Stimulated activated CD4-positive, alpha-beta T cell treated with anti-CD3 and anti-CD28 coated beads, TNF-alpha, amount 100 ng/mL, for 4 hours (primary cell): ENCODE results near the gene TTC9B.

Source experiments
- DNase-seq, 3 experiments: peaks; one replicate each; pipeline ENCODE4 v3.0.0-alpha.2; 2020; ENCODE audit warnings: low read depth in 3 of 3

TTC9B gene

DNA sequence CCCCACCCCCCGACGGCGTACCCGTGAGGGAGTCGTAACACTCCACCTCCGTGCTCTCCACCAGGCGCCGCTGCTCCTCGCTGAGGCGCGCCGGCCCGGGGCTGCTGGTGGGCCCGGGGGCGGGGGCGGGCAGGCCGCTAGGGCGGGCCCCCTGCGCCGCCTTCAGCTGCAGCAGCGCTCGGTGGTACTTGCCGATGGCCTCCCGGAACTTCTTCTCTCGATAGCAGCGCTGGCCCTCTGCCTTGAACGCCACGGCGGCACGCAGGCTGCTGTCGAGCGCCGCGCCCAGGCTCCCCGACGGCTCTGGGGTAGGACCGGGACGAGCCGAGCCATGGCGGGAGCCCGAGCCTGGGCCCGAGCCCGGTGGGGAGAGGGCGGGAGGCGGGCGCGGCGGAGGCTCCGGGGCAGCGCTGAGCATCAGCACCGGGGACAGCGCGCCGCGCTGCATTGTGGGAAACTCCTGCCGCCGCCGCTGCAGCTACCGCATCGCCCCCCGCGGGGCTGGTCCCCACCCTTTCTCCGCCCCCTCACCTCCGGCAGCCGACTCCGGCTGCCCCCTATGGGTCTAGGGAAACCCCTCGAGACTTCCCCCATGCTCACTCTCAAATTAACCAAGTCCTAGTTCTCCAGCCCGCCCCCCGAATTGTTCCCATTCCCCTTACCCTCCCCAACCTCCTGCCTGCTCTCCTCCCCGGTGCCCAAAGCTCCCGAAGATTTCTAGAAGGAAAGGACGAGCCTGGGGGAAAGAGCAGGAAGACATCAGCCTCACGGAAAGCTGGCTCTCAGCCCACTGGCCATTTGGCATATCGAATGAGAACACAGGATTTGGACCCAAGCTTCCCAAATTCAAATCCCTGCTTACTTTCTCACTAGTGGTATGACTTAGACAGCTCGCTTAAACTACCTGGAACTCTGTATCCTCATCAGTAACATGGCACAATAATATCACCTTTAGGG, at the start of gene TTC9B:
TTC9B (minus strand) TSS at position 451 of the 957 bp plus-strand sequence; CDS start at position 448, 3 bp downstream.
- peak in 1 of 3 experiments; percentile 20 for DNase-seq

DNA sequence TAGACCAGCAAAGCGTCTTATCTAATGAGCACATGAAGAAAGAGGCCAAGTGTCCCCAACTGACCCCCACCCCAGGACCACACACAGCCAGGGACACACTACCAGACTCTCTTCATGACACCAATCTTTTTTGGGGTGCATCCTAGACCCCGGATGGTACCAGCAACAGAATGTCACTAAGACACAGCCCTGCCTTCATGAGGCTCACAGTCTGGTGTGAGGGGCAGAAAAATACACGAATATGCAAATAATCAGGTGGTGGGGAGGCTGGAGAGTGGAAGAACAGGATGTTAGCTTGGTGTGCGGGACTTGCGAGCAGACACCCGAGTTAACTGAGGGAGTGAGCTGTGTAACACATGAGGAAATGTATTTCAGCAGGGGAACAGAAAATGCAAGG, 49.4 kb upstream of the TTC9B start:
- no peak for DNase-seq

GRCh38 chr19:40266912-40267600, 48.9 kb upstream of the TTC9B start:
- no peak for DNase-seq

DNA sequence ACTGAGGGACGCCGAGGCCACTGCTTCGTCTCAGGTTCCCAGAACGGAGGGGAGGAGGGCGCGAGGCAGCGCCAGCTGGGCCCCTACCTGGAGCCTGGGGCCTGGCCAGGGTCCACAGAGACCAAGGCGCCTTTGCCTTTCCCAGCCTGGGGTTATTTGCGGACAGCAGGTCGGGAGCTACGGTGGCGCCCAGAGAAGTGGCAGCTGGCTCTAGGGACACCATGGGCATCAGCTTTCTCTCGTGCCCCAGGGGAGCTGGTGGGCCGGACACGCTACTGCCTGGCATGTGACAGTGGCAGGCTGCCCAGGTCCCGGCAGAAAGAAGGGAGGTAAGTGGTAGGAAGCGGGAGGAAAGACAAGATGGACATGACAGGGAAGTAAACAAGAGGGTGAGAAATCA, 47.9 kb upstream of the TTC9B start:
- DNase-seq: no peak

- DNase-seq: no peak
Measured at GRCh38 chr19:40265763-40266099, 47.5 kb upstream of the TTC9B start.

DNA sequence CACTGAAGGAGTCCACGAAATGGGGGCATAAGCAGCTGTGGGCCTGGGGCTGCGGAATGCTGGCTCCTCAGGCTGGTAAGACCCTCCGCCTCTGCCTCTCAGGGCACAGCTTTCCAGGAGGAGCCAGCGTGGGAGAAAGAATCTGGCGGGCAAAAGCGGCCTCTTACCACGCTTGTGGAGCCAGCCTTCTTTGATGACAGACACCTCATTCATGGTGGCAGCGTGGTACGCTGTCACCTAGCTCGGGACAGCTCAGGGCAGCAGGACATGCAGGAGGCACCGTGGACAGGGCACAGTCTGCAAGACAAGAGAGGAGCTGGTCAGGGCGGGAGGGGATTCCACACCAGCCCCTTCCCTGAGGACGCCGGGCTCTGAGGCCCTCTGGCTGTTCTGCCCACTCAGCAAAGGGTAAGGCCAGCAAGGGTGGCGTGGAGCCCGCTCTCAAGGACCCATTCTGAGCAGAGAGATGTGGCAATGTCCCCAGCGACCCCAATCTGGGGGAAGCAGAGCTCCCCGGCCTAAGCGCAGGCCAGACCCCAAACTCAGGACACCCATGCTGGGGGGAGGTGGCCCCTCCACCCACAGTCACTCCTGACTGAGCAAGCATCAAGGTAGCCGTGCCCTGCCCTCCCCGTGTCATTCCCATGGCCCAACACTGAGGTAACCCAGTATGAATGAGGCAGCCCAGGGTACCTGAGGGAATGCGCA, 47.0 kb upstream of the TTC9B start:
- no peak for DNase-seq

- DNase-seq: no peak
Measured at GRCh38 chr19:40264314-40265054, 46.3 kb upstream of the TTC9B start.

- DNase-seq: no peak
Measured at GRCh38 chr19:40263440-40264313, 45.5 kb upstream of the TTC9B start.

- DNase-seq: no peak
Measured at GRCh38 chr19:40262422-40262821, 44.2 kb upstream of the TTC9B start.

- no peak for DNase-seq
Measured at GRCh38 chr19:40261631-40262030, 43.4 kb upstream of the TTC9B start.

DNA sequence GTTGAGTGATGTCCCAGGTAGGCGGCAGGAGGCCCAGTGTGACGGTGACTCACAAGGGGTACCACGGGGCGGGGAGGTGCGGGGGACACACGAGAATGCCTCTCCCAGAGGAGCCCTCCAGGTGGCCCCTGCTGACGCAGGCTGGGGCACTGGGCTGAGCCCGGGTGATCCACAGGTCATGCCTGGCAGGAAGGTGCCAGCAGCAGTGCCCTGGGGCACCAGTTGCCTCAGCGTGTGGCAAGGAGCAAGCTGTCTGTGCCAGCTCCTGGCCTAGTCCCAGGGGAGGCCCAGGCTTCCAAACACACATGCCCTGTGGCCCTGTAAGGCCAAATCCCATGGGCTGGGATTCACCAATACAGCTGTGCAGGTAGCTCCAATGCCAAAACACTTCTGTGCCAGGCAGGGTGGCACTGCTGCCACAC, 38.9 kb upstream of the TTC9B start:
- DNase-seq: no peak

DNA sequence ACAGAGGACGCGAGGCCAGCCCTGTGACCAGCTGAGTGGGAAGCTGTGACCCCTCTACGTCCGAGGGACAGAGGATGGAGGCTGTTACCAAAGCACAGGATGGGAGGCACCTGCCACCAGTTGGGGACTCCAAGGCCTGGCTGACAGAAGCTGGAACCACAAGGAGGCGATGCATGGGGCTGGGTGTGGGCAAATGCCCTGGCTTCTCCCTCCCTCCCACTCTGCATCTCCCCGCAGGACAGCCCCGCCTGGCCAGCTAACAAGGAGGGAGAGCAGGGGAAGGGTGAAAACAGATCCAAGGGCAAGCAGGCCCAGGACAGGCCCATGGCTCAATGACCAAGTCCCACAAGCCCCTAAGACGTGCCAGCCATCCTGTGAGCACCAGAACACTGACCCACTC, 38.3 kb upstream of the TTC9B start:
- DNase-seq: no peak

DNA sequence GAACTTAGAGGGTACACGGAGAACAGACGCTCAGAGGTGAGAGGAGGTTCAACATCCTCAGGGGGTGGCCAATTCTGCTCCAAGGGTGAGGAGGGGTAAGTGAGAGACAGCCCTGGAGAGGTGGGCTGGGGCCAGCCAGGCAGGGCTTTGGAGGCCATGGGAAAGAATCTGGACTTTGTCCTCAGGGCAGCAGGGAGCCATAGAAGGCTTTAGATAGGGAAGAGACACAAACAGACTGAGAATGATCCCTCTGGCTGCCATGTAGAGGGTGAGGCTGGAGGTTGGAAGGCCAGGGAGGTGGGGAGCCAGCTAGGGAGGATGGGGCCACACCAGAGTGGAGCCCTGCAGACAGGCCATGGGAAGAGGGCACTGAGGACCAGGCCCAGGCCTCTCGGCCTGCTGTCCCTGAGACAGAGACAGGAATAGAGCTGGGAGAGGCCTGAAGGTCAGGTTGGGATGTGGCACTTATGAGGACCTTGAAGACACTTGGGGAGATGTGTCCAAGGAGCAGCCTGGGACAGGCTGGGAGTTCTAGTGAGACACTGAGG, 37.5 kb upstream of the TTC9B start:
- no peak for DNase-seq

GRCh38 chr19:40254714-40255418, 36.7 kb upstream of the TTC9B start:
- no peak for DNase-seq

DNA sequence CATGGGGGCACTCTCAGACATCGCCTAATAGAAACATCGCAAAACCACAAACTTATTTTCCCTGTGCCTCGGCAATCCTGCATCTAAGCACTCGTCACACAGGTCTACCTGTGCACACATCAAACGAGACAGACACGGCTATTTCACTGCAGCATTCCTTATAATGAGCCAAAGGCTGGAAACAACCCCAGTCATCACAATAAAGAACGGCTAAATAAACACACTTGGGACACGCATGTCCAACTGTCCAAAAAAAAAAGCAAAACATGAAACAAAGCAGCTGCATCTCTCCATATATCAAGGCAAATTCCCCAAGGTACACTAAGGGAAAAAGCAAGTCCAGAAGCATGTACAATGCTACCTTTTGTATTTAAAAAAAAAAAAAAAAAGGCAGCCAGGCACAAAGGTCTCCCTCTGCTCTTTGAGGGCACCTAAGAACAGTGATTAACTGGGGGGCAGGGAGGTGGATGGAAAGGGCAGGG, 35.5 kb upstream of the TTC9B start:
- no peak for DNase-seq

DNA sequence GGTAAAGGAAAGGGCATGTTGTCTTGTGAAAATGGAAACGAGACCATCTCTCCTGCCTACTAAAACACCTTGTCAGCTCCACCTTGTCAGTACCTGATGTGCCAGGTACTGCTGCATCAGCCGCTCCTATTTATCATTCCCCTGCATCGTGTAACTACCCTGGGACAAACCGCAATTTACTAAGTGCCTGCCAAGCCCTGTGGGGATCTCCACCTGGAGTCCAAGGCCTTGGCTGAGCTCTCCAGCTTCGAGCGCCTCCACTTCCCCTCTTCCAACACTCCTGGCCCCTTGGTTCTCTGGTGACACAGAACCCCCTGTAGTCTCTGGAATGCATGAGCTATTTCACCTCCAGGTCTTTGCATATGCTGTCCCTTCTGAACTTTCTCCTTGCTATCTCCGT, 34.2 kb upstream of the TTC9B start:
- no peak for DNase-seq

DNA sequence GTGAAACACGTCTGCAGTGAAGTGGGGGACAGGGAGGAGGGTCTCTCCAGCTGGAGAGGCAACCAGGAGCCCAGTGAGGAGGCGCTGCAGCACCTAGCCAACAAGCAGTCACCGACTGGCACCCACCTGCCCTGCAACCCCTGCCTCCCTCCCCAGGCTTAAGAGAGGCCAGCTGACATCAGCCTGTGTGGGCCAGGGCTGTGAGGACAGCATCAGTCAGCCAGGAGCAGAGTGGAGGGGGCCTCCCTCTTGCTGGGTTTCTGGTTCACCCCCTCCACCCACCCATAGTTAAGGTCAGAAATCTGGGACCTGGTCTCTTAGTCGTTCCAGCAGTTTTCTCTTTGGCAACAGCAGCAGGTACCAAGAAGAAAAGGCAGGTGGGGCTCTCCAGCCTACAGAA, 33.8 kb upstream of the TTC9B start:
- no peak for DNase-seq

- DNase-seq: no peak
Measured at GRCh38 chr19:40251244-40251643, 33.1 kb upstream of the TTC9B start.

DNA sequence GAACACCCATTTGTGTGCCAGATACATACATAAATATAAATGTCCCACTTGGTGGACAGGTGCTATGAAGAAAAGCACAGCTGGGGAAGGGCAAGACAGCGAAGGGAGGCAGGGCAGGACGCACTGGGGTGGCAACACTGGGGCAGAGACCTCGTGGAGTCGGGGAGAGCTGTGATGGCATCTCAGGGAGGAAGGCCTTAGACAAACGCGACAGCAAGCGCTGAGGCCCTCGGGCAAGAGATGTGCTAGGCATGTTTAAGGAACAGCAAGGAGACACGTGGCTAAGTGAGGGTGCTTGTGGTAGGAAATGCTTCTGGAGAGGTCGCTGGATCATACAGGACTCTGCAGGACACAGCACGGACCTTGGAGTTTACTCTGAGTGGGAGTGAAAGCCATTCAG, 31.6 kb upstream of the TTC9B start:
- no peak for DNase-seq

GRCh38 chr19:40249201-40249600, 31.0 kb upstream of the TTC9B start:
- DNase-seq: no peak
